HepG2 (cell line): Measurements from ENCODE around the gene NBEAL2. TPM values are rescaled to one million over a fixed set of nuclear protein-coding genes. Genes with fewer than 3 reads are reported as not detected.

Experiments
- CTCF ChIP-seq: sonication (generic); formaldehyde crosslinking; IDR thresholded peaks from 2 replicates; pipeline ENCODE4 v1.5.0; 2020; ENCODE audit warnings: mild to moderate bottlenecking, missing genetic modification reagents, moderate library complexity
- FUBP1 ChIP-seq: sonication (generic); formaldehyde crosslinking; IDR thresholded peaks from 2 replicates; pipeline ENCODE4 v1.5.1; 2020; ENCODE audit warnings: missing genetic modification reagents, mild to moderate bottlenecking, borderline replicate concordance
- HES4 ChIP-seq: sonication (generic); formaldehyde crosslinking; IDR thresholded peaks from 2 replicates; pipeline ENCODE4 v1.9.0; 2021; ENCODE audit warnings: mild to moderate bottlenecking, missing genetic modification reagents, borderline replicate concordance
- HNF4A ChIP-seq: sonication (generic); formaldehyde crosslinking; IDR thresholded peaks from 2 replicates; pipeline ENCODE4 v1.4.0; 2020; ENCODE audit warnings: missing genetic modification reagents
- KLF11 ChIP-seq: IDR thresholded peaks from 2 replicates; pipeline ENCODE4 v1.6.1; 2016; ENCODE audit warnings: missing compliant biosample characterization
- MAZ ChIP-seq, 2 experiments: sonication (generic) in 1 of 2; formaldehyde crosslinking in 1 of 2; IDR thresholded peaks; 2 replicates each; pipeline versions ENCODE4 v1.5.0 to v1.6.1; 2012 to 2020; ENCODE audit warnings: low read depth in 2 of 2, mild to moderate bottlenecking in 2 of 2, borderline replicate concordance in 1 of 2, improper control_type of control experiment in 1 of 2, low read length in 1 of 2, missing genetic modification reagents in 1 of 2, moderate library complexity in 1 of 2
- POLR2G ChIP-seq: fragments of 200-400 bp; formaldehyde crosslinking; IDR thresholded peaks from 2 replicates; pipeline ENCODE4 v1.6.1; 2018; ENCODE audit warnings: mild to moderate bottlenecking, low read depth, low read length, moderate library complexity
- SP2 ChIP-seq: sonication (generic); formaldehyde crosslinking; IDR thresholded peaks from 2 replicates; pipeline ENCODE4 v1.5.1; 2020; ENCODE audit warnings: mild to moderate bottlenecking, missing genetic modification reagents
- STAG1 ChIP-seq: sonication (generic); formaldehyde crosslinking; IDR thresholded peaks from 2 replicates; pipeline ENCODE4 v1.4.0; 2020; ENCODE audit warnings: missing genetic modification reagents
- TCF12 ChIP-seq, 2 experiments: fragments of 450-650 bp in 1 of 2; sonication (generic) in 1 of 2; formaldehyde crosslinking in 1 of 2; IDR thresholded peaks; 2 replicates each; pipeline versions ENCODE4 v1.6.1 to v1.8.0; 2017 to 2022; ENCODE audit warnings: antibody characterized with exemption in 1 of 2, mild to moderate bottlenecking in 1 of 2, missing genetic modification reagents in 1 of 2, moderate library complexity in 1 of 2
- ZFY ChIP-seq: sonication (generic); formaldehyde crosslinking; IDR thresholded peaks from 2 replicates; pipeline ENCODE4 v1.4.0; 2020; ENCODE audit warnings: missing genetic modification reagents
- ZMYM3 ChIP-seq: sonication (generic); formaldehyde crosslinking; IDR thresholded peaks from 2 replicates; pipeline ENCODE4 v1.5.1; 2020; ENCODE audit warnings: mild to moderate bottlenecking, missing genetic modification reagents
- ZNF136 ChIP-seq: sonication (generic); formaldehyde crosslinking; IDR thresholded peaks from 2 replicates; pipeline ENCODE4 v1.8.1; 2022; ENCODE audit warnings: low read depth, mild to moderate bottlenecking, moderate library complexity, missing genetic modification reagents
- ZNF589 ChIP-seq: sonication (generic); formaldehyde crosslinking; conservative IDR thresholded peaks from 2 replicates; pipeline ENCODE4 v1.8.0; 2022; ENCODE audit warnings: mild to moderate bottlenecking, moderate library complexity, missing genetic modification reagents
- ZNF670 ChIP-seq: sonication (generic); formaldehyde crosslinking; IDR thresholded peaks from 2 replicates; pipeline ENCODE4 v1.8.0; 2022; ENCODE audit warnings: mild to moderate bottlenecking, missing genetic modification reagents, borderline replicate concordance
- polyA plus RNA-seq, 8 experiments: library from polyadenylated mRNA; depleted of rRNA in 3 of 8; stranded (reverse) in 7 of 8; unstranded in 1 of 8; fragments of >200 nt; fragmentation: Illumina TruSeq in 4 of 8; extraction: Trizol in 4 of 8; gene quantifications; 2 replicates each; pipeline versions ENCODE4 v1.2.1 to v1.2.3, GENCODE V29; 2011 to 2016; ENCODE audit warnings: low read depth in 4 of 8, missing spikeins in 1 of 8, mixed read lengths in 1 of 8; ENCODE audit not compliant: insufficient read depth in 1 of 8
- total RNA-seq, 5 experiments: library from RNA; depleted of rRNA; stranded (reverse); fragments of >200 nt; fragmentation: Illumina TruSeq; extraction: Trizol; gene quantifications; 2 replicates each; pipeline ENCODE4 v1.2.3, GENCODE V29; 2016; ENCODE audit warnings: low read depth in 1 of 5
- TF ChIP-seq, protein P1 (sequence below): IDR thresholded peaks from 2 replicates; pipeline ENCODE4 v1.6.1; 2018; ENCODE audit warnings: missing genetic modification reagents, mild to moderate bottlenecking, missing compliant biosample characterization
- TF ChIP-seq, protein P2 (sequence below): sonication (generic); formaldehyde crosslinking; IDR thresholded peaks from 2 replicates; pipeline ENCODE4 v1.5.1; 2020; ENCODE audit warnings: mild to moderate bottlenecking, moderate library complexity, missing genetic modification reagents

The NBEAL2 gene
- total and polyA plus RNA-seq, 2 of the 13 experiments (the other 11 are each of a cell fraction or from before 2014, with no cell fraction given): 9.7 to 12.4 TPM

- peak; percentile 69 for TF ChIP-seq ZFY (CRISPR knock-in tag)
- TF ChIP-seq SP2: peak; percentile 84
- no peak for TF ChIP-seq ZNF670 (CRISPR knock-in tag)
- peak; percentile 23; the same call in 1 of the 2 replicates for TF ChIP-seq HNF4A (CRISPR knock-in tag)
- TF ChIP-seq STAG1 (CRISPR knock-in tag): peak; percentile 33; the same call in 1 of the 2 replicates
- TF ChIP-seq ZMYM3 (CRISPR knock-in tag): no peak
- TF ChIP-seq ZNF136 (CRISPR knock-in tag): 0 out of 2 replicates have a peak, but pooled peaks have one; percentile 17
- peak; percentile 95 for TF ChIP-seq POLR2G
- no peak for TF ChIP-seq ZNF589 (CRISPR knock-in tag)
- no peak for TF ChIP-seq TCF12 (IDR thresholded peaks at IDR 0.05)
- no peak for TF ChIP-seq TCF12 (CRISPR knock-in tag; IDR thresholded peaks at IDR 0.05)
- TF ChIP-seq MAZ (IDR thresholded peaks at IDR 0.05; ENCODE audit: borderline replicate concordance, low read depth, low read length): 0 out of 2 replicates have a peak, but pooled peaks have one; percentile 14
- peak; percentile 57 for TF ChIP-seq MAZ (CRISPR knock-in tag; IDR thresholded peaks at IDR 0.05; ENCODE audit: low read depth)
- peak; percentile 45; the same call in 1 of the 2 replicates for TF ChIP-seq FUBP1
- TF ChIP-seq, protein P1, sequence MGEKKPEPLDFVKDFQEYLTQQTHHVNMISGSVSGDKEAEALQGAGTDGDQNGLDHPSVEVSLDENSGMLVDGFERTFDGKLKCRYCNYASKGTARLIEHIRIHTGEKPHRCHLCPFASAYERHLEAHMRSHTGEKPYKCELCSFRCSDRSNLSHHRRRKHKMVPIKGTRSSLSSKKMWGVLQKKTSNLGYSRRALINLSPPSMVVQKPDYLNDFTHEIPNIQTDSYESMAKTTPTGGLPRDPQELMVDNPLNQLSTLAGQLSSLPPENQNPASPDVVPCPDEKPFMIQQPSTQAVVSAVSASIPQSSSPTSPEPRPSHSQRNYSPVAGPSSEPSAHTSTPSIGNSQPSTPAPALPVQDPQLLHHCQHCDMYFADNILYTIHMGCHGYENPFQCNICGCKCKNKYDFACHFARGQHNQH (CRISPR knock-in tag): peak; percentile 59; the same call in 1 of the 2 replicates
- peak; percentile 77; the same call in 1 of the 2 replicates for TF ChIP-seq HES4 (CRISPR knock-in tag)
- 0 out of 2 replicates have a peak, but pooled peaks have one; percentile 24 for TF ChIP-seq KLF11 (CRISPR knock-in tag)
- TF ChIP-seq CTCF: no peak
- TF ChIP-seq, protein P2, sequence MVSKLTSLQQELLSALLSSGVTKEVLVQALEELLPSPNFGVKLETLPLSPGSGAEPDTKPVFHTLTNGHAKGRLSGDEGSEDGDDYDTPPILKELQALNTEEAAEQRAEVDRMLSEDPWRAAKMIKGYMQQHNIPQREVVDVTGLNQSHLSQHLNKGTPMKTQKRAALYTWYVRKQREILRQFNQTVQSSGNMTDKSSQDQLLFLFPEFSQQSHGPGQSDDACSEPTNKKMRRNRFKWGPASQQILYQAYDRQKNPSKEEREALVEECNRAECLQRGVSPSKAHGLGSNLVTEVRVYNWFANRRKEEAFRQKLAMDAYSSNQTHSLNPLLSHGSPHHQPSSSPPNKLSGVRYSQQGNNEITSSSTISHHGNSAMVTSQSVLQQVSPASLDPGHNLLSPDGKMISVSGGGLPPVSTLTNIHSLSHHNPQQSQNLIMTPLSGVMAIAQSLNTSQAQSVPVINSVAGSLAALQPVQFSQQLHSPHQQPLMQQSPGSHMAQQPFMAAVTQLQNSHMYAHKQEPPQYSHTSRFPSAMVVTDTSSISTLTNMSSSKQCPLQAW: peak; percentile 53; the same call in 1 of the 2 replicates
Observed at GRCh38 chr3:46976326-46977190, 2.9 kb upstream of the NBEAL2 start, which contains the start of gene CCDC12 (continued).
